GM13976 (cell line): ENCODE results near the gene PROX2.

ENCODE experiments used
- DNase-seq: peaks from one replicate; pipeline ENCODE4 v3.0.0; 2012; ENCODE audit warnings: low spot score
- in situ Hi-C: fragments of 300-500 bp; cut with MboI; formaldehyde crosslinking; loops from one replicate; pipeline ENCODE4 v1.12.0; 2022; ENCODE audit warnings: low sequenced_read_pairs, mixed read lengths, inconsistent platforms; ENCODE audit not compliant: unreplicated experiment
- TF ChIP-seq, protein P1 (sequence below): IDR thresholded peaks from 2 replicates; pipeline ENCODE4 v1.5.1; 2012; ENCODE audit warnings: borderline replicate concordance, mild to moderate bottlenecking; ENCODE audit not compliant: insufficient read depth; ENCODE audit errors: extremely low read depth, missing control alignments, control extremely low read depth

PROX2 gene

DNA sequence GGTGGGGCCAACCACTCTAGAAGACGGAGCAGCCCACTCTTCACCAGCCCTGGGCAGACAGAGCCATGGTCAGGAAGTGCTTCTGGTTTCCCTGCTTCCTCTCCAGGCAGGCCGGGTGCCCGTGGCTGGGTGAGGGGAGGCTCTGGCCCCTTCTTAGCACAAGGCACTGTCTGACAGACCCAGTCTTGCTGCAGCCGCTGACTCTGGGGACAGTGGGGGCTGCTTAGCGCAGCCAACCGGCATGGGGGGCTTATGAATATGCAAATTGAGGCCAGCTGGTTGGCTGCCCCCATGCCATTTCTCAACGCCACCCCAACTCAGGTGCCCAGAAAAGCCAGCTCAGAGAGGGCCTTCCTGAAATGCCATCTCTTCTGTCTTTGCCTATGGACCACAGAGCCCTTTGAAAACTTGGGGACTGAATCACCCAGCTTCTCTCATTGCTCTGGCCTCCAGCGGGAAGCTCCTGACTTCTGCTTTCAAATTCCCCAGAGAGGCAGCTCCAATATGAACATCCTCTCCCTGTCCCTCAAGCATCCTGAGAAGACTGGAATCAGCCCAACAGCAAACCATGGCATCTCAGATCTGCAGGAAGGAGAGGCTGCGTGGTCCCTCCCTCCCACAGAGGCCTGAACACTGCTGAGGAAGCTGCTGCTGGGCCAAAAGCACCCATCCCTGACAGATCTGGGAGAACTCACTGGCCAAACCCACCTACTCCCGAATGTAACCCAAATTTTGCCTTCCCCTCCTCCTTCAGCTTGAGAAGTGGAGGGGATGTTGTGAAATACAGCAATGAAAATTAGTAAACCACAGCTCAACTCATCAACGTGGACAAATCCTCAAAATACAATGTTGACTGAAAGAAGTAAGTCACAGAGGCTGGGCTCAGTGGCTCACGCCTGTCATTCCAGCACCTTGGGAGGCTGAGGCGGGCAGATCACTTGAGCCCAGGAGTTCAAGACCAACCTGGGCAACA lies at the start of gene PROX2:
PROX2 (minus strand) TSS at position 205 of the 973 bp plus-strand sequence. CDS start 12,311 bp downstream, outside the sequence.
- in situ Hi-C loops, result no loop called here
- DNase-seq, result no peak
- TF ChIP-seq, protein P1, sequence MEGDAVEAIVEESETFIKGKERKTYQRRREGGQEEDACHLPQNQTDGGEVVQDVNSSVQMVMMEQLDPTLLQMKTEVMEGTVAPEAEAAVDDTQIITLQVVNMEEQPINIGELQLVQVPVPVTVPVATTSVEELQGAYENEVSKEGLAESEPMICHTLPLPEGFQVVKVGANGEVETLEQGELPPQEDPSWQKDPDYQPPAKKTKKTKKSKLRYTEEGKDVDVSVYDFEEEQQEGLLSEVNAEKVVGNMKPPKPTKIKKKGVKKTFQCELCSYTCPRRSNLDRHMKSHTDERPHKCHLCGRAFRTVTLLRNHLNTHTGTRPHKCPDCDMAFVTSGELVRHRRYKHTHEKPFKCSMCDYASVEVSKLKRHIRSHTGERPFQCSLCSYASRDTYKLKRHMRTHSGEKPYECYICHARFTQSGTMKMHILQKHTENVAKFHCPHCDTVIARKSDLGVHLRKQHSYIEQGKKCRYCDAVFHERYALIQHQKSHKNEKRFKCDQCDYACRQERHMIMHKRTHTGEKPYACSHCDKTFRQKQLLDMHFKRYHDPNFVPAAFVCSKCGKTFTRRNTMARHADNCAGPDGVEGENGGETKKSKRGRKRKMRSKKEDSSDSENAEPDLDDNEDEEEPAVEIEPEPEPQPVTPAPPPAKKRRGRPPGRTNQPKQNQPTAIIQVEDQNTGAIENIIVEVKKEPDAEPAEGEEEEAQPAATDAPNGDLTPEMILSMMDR, result no peak

DNA sequence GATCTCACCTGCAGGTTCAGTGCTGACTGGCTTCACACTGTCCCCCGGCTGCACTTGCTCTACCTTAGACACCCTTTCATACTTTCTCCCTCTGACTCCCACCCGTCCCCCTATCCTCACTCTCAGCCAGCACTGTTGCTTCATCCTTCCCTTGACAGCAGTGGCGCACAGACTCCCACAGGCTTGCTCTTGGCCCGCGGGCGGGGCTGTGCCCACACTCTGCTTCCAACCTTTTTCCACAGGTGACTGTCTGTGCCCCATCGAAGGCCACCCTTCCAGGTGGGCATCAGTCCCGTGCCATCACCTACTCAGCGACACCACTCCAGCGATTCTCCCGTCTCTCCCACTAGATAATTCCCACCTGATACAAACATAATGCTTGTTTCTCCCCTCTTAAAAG lies 48.1 kb upstream of the PROX2 start:
- in situ Hi-C loops, result no loop called here
- TF ChIP-seq, protein P1, result no peak
- no peak for DNase-seq

DNA sequence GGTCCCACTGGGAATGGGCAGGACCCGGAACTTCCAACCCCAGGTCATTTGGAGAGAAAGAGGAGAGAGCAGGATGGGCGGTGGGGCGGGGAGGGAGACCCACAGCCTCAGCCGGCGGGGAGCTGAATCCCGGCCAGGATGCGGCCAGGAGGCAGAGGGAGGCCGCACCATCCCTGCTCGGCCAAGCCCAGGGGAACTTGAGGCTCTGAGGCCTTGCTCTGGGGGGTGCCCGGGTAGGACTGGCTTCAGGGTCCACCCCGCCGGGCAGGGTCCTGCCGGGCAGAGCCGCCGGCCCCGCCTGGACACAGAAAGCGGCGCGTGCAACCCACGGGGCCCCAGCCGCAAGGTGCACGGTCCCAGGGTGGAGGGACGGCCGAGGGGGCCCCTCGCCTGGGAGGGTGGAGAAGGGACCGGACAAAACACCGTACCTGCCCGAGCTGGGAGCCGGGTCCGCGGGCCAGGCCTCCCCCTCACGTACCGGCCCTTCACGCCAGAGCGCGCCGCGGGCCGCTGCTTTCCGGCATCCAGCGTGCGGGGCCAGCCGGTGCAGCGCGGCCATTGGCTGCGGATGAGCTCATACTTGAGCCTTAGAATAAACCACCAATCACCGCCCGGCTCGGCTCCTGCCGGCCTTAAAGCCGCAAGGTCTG lies 46.9 kb upstream of the PROX2 start, which contains the start of gene RPS6KL1:
RPS6KL1 (minus strand) TSS at position 509 of the 650 bp plus-strand sequence. CDS start 1,719 bp downstream, outside the sequence.
- in situ Hi-C loops, result no loop called here

DNA sequence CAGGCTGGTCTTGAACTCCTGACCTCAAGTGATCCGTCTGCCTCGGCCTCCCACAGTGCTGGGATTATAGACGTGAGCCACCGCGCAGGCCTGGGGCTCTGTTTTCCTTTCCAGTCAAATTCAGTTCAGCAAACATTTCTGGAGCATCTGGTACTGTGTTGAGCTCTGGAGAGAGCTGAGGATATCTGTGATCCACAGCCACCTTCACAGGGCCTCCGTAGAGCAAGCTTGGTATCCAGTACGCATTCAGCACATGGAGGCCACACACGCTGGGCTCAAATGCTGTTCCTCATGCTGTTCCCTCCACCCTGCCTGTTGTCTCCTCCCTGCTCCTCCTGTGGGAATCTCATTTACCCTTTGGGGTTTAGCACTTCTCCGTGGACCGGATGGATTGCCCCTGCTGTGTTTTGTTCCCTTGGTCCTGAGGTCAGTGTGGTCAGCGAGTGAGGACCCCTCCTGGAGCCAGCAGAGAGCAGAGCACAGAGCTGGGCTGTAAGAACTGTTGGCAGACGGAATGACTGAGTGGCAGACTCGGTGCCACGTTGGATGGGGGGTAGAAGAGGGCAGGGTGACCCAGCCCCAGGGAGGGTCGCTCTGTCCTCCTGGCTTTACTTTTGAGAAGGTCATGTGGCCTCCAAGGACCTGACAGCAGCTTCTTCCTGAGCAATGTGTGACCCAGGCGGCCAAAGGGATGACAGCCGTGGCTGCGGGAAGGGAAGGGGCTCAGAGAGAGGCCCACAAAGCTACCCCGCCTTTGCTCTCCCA lies 46.2 kb upstream of the PROX2 start:
- in situ Hi-C loops, result no loop called here
- TF ChIP-seq, protein P1, result no peak

More for the DNA sequence above, 46.9 kb upstream of the PROX2 start, which contains the start of gene RPS6KL1:
- peak; percentile 93 for DNase-seq
- TF ChIP-seq, protein P1, result no peak

DNA sequence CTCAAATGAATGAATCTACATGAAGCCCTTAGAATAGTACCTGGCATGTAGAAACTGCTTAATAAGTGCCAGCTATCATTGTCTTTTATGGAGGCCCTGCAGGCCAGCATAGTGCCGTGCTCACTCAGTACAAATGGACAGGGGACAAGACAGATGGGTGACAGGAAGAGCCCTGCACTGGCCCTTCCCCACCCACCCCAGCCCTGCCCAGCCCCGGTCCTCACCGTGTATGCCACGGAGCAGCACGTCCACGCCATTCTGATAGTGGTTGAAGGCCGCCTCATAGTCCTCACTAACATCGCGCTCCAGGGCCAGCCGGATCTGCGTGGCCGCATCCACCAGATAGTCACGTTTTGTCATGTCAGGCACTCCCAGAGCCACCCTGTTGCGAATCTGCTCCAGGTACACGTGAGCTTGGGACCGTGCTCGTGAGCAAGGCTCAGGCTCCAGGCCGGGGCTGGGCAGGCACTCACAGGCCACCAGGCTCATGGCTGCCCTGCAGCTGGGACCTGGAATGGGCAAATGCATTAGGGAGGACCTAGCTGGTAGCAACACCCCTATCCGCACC lies 45.2 kb upstream of the PROX2 start:
- TF ChIP-seq, protein P1, result no peak
- in situ Hi-C loops, result no loop called here
- DNase-seq, result no peak

More for the DNA sequence above, 46.2 kb upstream of the PROX2 start:
- DNase-seq, result peak; percentile 19
